SK-N-SH (cell line): ENCODE data around the gene RIMS4. TPM values are rescaled to one million over a fixed set of nuclear protein-coding genes. Genes with fewer than 3 reads are reported as not detected.

Experiments
- CTCF ChIA-PET: fragments of 300-600, 350-600 bp; formaldehyde crosslinking; extraction: SDS; loops from one replicate; lab custom pipeline; 2021; lab: Yijun Ruan, JAX
- POLR2A ChIA-PET: fragments of 350-600 bp; sonication (Branson Sonifier 250); formaldehyde crosslinking; extraction: SDS; loops from one replicate; lab custom pipeline; 2020; ENCODE audit warnings: antibody characterized with exemption, inconsistent platforms; lab: Yijun Ruan, JAX
- DNase-seq: peaks from one replicate; pipeline ENCODE4 v3.0.0; 2012
- H2AFZ ChIP-seq: fragments of 200-600 bp; sonication (generic); 2 replicates; pipeline ENCODE4 v1.8.1; 2016; ENCODE audit warnings: antibody characterized with exemption, mild to moderate bottlenecking, low read depth
- H3F3A ChIP-seq: fragments of 200-600 bp; sonication (generic); replicated peaks from 2 replicates; pipeline ENCODE3; 2016; ENCODE audit warnings: antibody characterized with exemption, mild to moderate bottlenecking; ENCODE audit not compliant: insufficient read depth
- H3K27ac ChIP-seq, 2 experiments: fragments of 200-500 bp in 1 of 2; fragments of 200-600 bp in 1 of 2; sonication (Bioruptor generic) in 1 of 2; sonication (generic), shearing (Covaris generic) in 1 of 2; 2 replicates each; pipeline versions ENCODE4 v1.5.1 to v1.6.1; 2014 to 2016; ENCODE audit warnings: low read depth in 2 of 2, inconsistent platforms in 1 of 2, low read length in 1 of 2, mild to moderate bottlenecking in 1 of 2, mixed read lengths in 1 of 2
- H3K27me3 ChIP-seq: fragments of 200-600 bp; sonication (generic), shearing (Covaris generic); 2 replicates; pipeline ENCODE4 v1.6.1; 2016; ENCODE audit warnings: mixed run types; ENCODE audit not compliant: insufficient read depth
- H3K36me3 ChIP-seq, 2 experiments: fragments of 200-500 bp in 1 of 2; fragments of 200-600 bp in 1 of 2; sonication (Bioruptor generic) in 1 of 2; sonication (generic) in 1 of 2; replicated peaks in 1 of 2; 2 replicates each; pipeline versions ENCODE3 to v1.5.1; 2014 to 2016; ENCODE audit warnings: low read length in 1 of 2, mild to moderate bottlenecking in 1 of 2; ENCODE audit not compliant: insufficient read depth in 2 of 2, control insufficient read depth in 1 of 2
- H3K4me1 ChIP-seq, 2 experiments: fragments of 200-500 bp in 1 of 2; fragments of 200-600 bp in 1 of 2; sonication (Bioruptor generic) in 1 of 2; sonication (generic), shearing (Covaris generic) in 1 of 2; 2 replicates each; pipeline versions ENCODE4 v1.5.1 to v1.6.1; 2014 to 2016; ENCODE audit warnings: low read depth in 1 of 2, low read length in 1 of 2, mixed run types in 1 of 2; ENCODE audit not compliant: insufficient read depth in 2 of 2, control insufficient read depth in 1 of 2
- H3K4me2 ChIP-seq: fragments of 200-600 bp; sonication (generic), shearing (Covaris generic); 2 replicates; pipeline ENCODE4 v1.6.1; 2017; ENCODE audit warnings: mixed run types
- H3K4me3 ChIP-seq, 2 experiments: fragments of 200-500 bp in 1 of 2; fragments of 200-600 bp in 1 of 2; sonication (Bioruptor generic) in 1 of 2; sonication (generic), shearing (Covaris generic) in 1 of 2; 2 replicates each; pipeline versions ENCODE4 v1.5.1 to v1.8.1; 2014 to 2016; ENCODE audit warnings: low read depth in 2 of 2, inconsistent platforms in 1 of 2, low read length in 1 of 2, mild to moderate bottlenecking in 1 of 2, mixed read lengths in 1 of 2, moderate library complexity in 1 of 2
- H3K79me2 ChIP-seq: fragments of 200-600 bp; sonication (generic); 2 replicates; pipeline ENCODE4 v1.8.1; 2017; ENCODE audit warnings: mild to moderate bottlenecking; ENCODE audit not compliant: insufficient read depth
- H3K9ac ChIP-seq: fragments of 200-600 bp; sonication (generic); 2 replicates; pipeline ENCODE4 v1.6.1; 2017; ENCODE audit warnings: mixed run types
- H3K9me2 ChIP-seq: fragments of 200-600 bp; sonication (generic); 2 replicates; pipeline ENCODE4 v1.6.1; 2017; ENCODE audit warnings: mixed run types
- H3K9me3 ChIP-seq: fragments of 200-600 bp; sonication (generic); 2 replicates; pipeline ENCODE4 v1.6.1; 2017; ENCODE audit warnings: mixed run types, mild to moderate bottlenecking, moderate library complexity
- H4K20me1 ChIP-seq: fragments of 200-600 bp; sonication (generic); 2 replicates; pipeline ENCODE4 v1.6.1; 2017; ENCODE audit warnings: mild to moderate bottlenecking, mixed run types; ENCODE audit not compliant: insufficient read depth
- FOSL2 ChIP-seq: IDR thresholded peaks from 2 replicates; pipeline ENCODE4 v1.4.0; 2012; ENCODE audit warnings: low read depth, mild to moderate bottlenecking, moderate library complexity, borderline replicate concordance
- FOXJ3 ChIP-seq: sonication (generic); formaldehyde crosslinking; IDR thresholded peaks from 2 replicates; pipeline ENCODE4 v1.5.1; 2020; ENCODE audit warnings: mild to moderate bottlenecking, missing genetic modification reagents
- GATA2 ChIP-seq: sonication (generic); formaldehyde crosslinking; IDR thresholded peaks from 2 replicates; pipeline ENCODE4 v1.5.0; 2020; ENCODE audit warnings: mild to moderate bottlenecking, missing genetic modification reagents
- MEF2A ChIP-seq: IDR thresholded peaks from 2 replicates; pipeline ENCODE4 v1.4.0; 2012; ENCODE audit warnings: low read depth, borderline replicate concordance
- RAD21 ChIP-seq: IDR thresholded peaks from 2 replicates; pipeline ENCODE4 v1.6.1; 2012; ENCODE audit warnings: mild to moderate bottlenecking, low read length
- SIN3A ChIP-seq: IDR thresholded peaks from 2 replicates; pipeline ENCODE4 v1.6.1; 2012; ENCODE audit warnings: low read depth, mild to moderate bottlenecking, low read length, moderate library complexity, borderline replicate concordance
- SMC3 ChIP-seq: IDR thresholded peaks from 2 replicates; pipeline ENCODE4 v1.6.1; 2012; ENCODE audit warnings: low read depth, low read length, improper control_type of control experiment
- WGBS: methylation state at CpG from one replicate; pipeline ENCODE4 v1.1.6; 2017; ENCODE audit warnings: low lambda C conversion rate; 5-methylcytosine and 5-hydroxymethylcytosine counted together
- polyA plus RNA-seq, 3 experiments: library from polyadenylated mRNA; depleted of rRNA; stranded (reverse); fragments of >200 nt; gene quantifications; 2 replicates each; pipeline ENCODE4 v1.2.3, GENCODE V29; 2012
- TF ChIP-seq, protein P1 (sequence below): fragments of 200-600 bp; sonication (generic); IDR thresholded peaks from 2 replicates; pipeline ENCODE4 v1.6.1; 2017; ENCODE audit warnings: antibody characterized with exemption, mild to moderate bottlenecking, moderate library complexity
- TF ChIP-seq, protein P2 (sequence below): fragments of 150-350 bp; IDR thresholded peaks from 2 replicates; pipeline ENCODE4 v1.6.1; 2016; ENCODE audit warnings: mild to moderate bottlenecking, low read depth, low read length
- TF ChIP-seq, protein P3 (sequence below): IDR thresholded peaks from 2 replicates; pipeline ENCODE4 v1.4.0; 2012; ENCODE audit warnings: low read depth
- TF ChIP-seq, protein P4 (sequence below): IDR thresholded peaks from 2 replicates; pipeline ENCODE4; 2012

RIMS4 gene
- polyA plus RNA-seq, 1 of the 3 experiments (the other 2 are of a cell fraction): 0.13 TPM

DNA sequence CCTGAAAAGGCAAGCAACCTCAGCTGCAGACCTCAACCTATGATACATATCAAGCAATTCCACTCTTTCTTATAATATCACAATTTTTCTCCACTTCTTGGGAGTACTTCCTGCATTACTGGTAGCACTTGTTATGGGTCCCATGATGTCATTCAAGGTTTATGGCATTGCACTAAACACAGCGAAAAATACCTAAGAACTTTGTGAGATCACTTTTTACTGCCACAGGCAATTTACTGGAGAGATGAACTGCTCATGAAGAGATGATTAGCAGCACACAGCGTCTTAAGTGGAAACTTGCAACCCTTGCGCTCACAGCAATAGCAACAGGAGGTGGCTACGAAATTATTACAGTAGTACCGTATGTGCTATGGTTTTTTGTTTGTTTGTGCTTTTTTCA is 19.3 kb upstream of the RIMS4 start:
- WGBS: 47% methylated on average over 5 of the region's 5 CpGs
- CTCF ChIA-PET: no interaction called here

DNA sequence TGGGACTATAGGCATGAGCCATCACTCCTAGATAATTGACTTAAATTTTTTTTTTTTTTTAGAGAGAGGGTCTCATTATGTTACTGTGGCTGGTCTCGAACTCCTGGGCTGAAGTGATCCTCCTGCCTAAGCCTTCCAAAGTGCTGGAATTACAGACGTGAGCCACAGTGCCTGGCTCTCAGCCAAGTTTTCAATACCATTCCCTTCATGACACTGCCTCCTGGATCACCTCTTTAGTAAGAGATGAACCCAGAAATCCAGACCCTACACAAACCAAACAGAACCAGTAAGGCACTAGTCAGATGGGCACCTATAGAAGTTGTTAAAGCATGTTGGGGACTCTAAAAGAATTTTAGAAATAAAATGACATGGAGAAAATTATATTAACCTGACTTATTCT is 18.3 kb upstream of the RIMS4 start:
- no peak overlapping the region for H2AFZ ChIP-seq
- H3K79me2 ChIP-seq: no peaks in the 10 kb centered on the region
- no peaks in the 10 kb centered on the region for H3K9me2 ChIP-seq
- no peaks in the 10 kb centered on the region for H3F3A ChIP-seq
- H3K36me3 ChIP-seq: no peaks in the 10 kb centered on the region
- no peak overlapping the region for H3K27ac ChIP-seq
- no peak overlapping the region for H3K4me2 ChIP-seq
- POLR2A ChIA-PET: no interaction called here
- TF ChIP-seq, protein P1, sequence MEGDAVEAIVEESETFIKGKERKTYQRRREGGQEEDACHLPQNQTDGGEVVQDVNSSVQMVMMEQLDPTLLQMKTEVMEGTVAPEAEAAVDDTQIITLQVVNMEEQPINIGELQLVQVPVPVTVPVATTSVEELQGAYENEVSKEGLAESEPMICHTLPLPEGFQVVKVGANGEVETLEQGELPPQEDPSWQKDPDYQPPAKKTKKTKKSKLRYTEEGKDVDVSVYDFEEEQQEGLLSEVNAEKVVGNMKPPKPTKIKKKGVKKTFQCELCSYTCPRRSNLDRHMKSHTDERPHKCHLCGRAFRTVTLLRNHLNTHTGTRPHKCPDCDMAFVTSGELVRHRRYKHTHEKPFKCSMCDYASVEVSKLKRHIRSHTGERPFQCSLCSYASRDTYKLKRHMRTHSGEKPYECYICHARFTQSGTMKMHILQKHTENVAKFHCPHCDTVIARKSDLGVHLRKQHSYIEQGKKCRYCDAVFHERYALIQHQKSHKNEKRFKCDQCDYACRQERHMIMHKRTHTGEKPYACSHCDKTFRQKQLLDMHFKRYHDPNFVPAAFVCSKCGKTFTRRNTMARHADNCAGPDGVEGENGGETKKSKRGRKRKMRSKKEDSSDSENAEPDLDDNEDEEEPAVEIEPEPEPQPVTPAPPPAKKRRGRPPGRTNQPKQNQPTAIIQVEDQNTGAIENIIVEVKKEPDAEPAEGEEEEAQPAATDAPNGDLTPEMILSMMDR: no peak
- TF ChIP-seq, protein P2, sequence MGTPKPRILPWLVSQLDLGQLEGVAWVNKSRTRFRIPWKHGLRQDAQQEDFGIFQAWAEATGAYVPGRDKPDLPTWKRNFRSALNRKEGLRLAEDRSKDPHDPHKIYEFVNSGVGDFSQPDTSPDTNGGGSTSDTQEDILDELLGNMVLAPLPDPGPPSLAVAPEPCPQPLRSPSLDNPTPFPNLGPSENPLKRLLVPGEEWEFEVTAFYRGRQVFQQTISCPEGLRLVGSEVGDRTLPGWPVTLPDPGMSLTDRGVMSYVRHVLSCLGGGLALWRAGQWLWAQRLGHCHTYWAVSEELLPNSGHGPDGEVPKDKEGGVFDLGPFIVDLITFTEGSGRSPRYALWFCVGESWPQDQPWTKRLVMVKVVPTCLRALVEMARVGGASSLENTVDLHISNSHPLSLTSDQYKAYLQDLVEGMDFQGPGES: no peak
- TF ChIP-seq RAD21 (no peak), FOXJ3 (CRISPR knock-in tag) (no peak), MEF2A (no peak), SMC3 (no peak)
- TF ChIP-seq, protein P3, sequence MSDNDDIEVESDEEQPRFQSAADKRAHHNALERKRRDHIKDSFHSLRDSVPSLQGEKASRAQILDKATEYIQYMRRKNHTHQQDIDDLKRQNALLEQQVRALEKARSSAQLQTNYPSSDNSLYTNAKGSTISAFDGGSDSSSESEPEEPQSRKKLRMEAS: no peak
- TF ChIP-seq, all 33 proteins: peak for 0
- CTCF ChIA-PET: interaction anchor here (0.6 kb wide), 1 partner anchor 307 kb away, joined by 3 read pairs; the partner anchor contains the start of gene SERINC3
- WGBS: 50% methylated on average over 2 of the region's 2 CpGs
- H3K9me3 ChIP-seq: no peaks in the 10 kb centered on the region
- H3K9ac ChIP-seq: no peak overlapping the region
- peaks cover 7% of the 10 kb centered on the region; the same call in 1 of the 2 replicates for H3K27me3 ChIP-seq
- H3K4me3 ChIP-seq: no peak overlapping the region
- no peak for DNase-seq
- H4K20me1 ChIP-seq: no peaks in the 10 kb centered on the region
- H3K4me1 ChIP-seq: peaks cover 0 to 5% of the 10 kb centered on the region in 2 experiments; a peak in 1 of 4 replicates

More for the DNA sequence above, 19.3 kb upstream of the RIMS4 start:
- Histone ChIP-seq H3K4me3 (no peak overlapping the region), H3K4me2 (no peak overlapping the region), H3K9ac (no peak overlapping the region), H3F3A (no peaks in the 10 kb centered on the region), H3K79me2 (no peaks in the 10 kb centered on the region), H3K36me3 (no peaks in the 10 kb centered on the region), H3K9me2 (no peaks in the 10 kb centered on the region), H2AFZ (no peak overlapping the region), H3K4me1 (peaks cover 0 to 5% of the 10 kb centered on the region in 2 experiments; a peak in 1 of 4 replicates), H3K9me3 (no peaks in the 10 kb centered on the region), H3K27me3 (peaks cover 7% of the 10 kb centered on the region; the same call in 1 of the 2 replicates), H4K20me1 (no peaks in the 10 kb centered on the region), H3K27ac (no peak overlapping the region)
- POLR2A ChIA-PET: no interaction called here
- TF ChIP-seq SIN3A (no peak), FOSL2 (no peak), GATA2 (CRISPR knock-in tag) (no peak)
- TF ChIP-seq, protein P4, sequence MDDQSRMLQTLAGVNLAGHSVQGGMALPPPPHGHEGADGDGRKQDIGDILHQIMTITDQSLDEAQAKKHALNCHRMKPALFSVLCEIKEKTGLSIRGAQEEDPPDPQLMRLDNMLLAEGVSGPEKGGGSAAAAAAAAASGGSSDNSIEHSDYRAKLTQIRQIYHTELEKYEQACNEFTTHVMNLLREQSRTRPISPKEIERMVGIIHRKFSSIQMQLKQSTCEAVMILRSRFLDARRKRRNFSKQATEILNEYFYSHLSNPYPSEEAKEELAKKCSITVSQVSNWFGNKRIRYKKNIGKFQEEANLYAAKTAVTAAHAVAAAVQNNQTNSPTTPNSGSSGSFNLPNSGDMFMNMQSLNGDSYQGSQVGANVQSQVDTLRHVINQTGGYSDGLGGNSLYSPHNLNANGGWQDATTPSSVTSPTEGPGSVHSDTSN: no peak
- DNase-seq: no peak
